A673 (cell line): ENCODE data around the gene GXYLT2. TPM values are rescaled to one million over a fixed set of nuclear protein-coding genes. Genes with fewer than 3 reads are reported as not detected.
A peak's percentile ranks its signal among the peaks of the same experiment; 100 is the strongest.

ENCODE experiments used
- BruUV-seq: library from RNA; stranded (reverse); fragments of 400-500 nt; replicated peaks from 2 replicates; lab custom pipeline; 2021; lab: Mats Ljungman, UMichigan
- CTCF ChIA-PET: fragments of 300-600 bp; sonication (Branson Sonifier 250); formaldehyde crosslinking; loops from one replicate; lab custom pipeline; 2022; ENCODE audit warnings: antibody characterized with exemption; lab: Charles Lee
- POLR2A ChIA-PET: fragments of 300-600 bp; sonication (Branson Sonifier 250); formaldehyde crosslinking; loops from one replicate; lab custom pipeline; 2022; ENCODE audit warnings: antibody characterized with exemption; ENCODE audit not compliant: low non-redundant PET; lab: Charles Lee
- DNase-seq: peaks from one replicate; pipeline ENCODE4 v3.0.0-alpha.2; 2015; ENCODE audit warnings: low spot score
- H3K27ac ChIP-seq: fragments of 200-600 bp; sonication (generic); 2 replicates; pipeline ENCODE4 v1.5.1; 2016; ENCODE audit warnings: mixed run types, low read depth, mild to moderate bottlenecking, mixed read lengths, antibody characterized with exemption, low read length; ENCODE audit not compliant: poor library complexity, severe bottlenecking
- H3K27me3 ChIP-seq: fragments of 200-600 bp; sonication (generic); replicated peaks from 2 replicates; pipeline ENCODE4 v1.6.1; 2017; ENCODE audit warnings: mixed run types, low read depth, mild to moderate bottlenecking, mixed read lengths, antibody characterized with exemption, low read length; ENCODE audit not compliant: insufficient read depth, poor library complexity
- H3K36me3 ChIP-seq: fragments of 200-600 bp; sonication (generic); 2 replicates; pipeline ENCODE4 v1.6.1; 2016; ENCODE audit warnings: mixed run types, mild to moderate bottlenecking, mixed read lengths, antibody characterized with exemption, low read length; ENCODE audit not compliant: insufficient read depth, poor library complexity, severe bottlenecking
- H3K4me1 ChIP-seq: fragments of 200-600 bp; sonication (generic); 2 replicates; pipeline ENCODE4 v1.6.1; 2017; ENCODE audit warnings: mixed run types, mild to moderate bottlenecking, mixed read lengths, antibody characterized with exemption, low read length; ENCODE audit not compliant: insufficient read depth, poor library complexity, severe bottlenecking
- H3K4me3 ChIP-seq: fragments of 200-600 bp; sonication (generic); 2 replicates; pipeline ENCODE4 v1.5.1; 2016; ENCODE audit warnings: low read depth, mixed run types, mild to moderate bottlenecking, mixed read lengths, low read length; ENCODE audit not compliant: poor library complexity, severe bottlenecking
- H3K9me3 ChIP-seq: fragments of 200-600 bp; sonication (generic); 2 replicates; pipeline ENCODE4 v1.6.1; 2016; ENCODE audit warnings: mixed run types, low read depth, mild to moderate bottlenecking, mixed read lengths, antibody characterized with exemption, low read length; ENCODE audit not compliant: poor library complexity, severe bottlenecking
- CTCF ChIP-seq: fragments of 300-800, 200-600 bp; sonication (generic); conservative IDR thresholded peaks from 2 replicates; pipeline ENCODE4 v1.5.1; 2017; ENCODE audit warnings: low read depth, mild to moderate bottlenecking, antibody characterized with exemption, low read length, moderate library complexity, mixed read lengths
- EZH2 ChIP-seq: fragments of 200-600 bp; sonication (generic); IDR thresholded peaks from 2 replicates; pipeline ENCODE4 v1.6.1; 2017; ENCODE audit warnings: borderline replicate concordance, low read depth, mild to moderate bottlenecking, mixed read lengths, antibody characterized with exemption, low read length; ENCODE audit not compliant: poor library complexity, severe bottlenecking
- intact Hi-C: fragments of 100-400 bp; cut with micrococcal nuclease; formaldehyde crosslinking; loops from one replicate; pipeline ENCODE4 v1.10.0; 2022; ENCODE audit not compliant: unreplicated experiment
- total RNA-seq: library from RNA; stranded (reverse); gene quantifications from 2 replicates; pipeline ENCODE4 v1.2.3, GENCODE V29; 2021

GXYLT2 gene
- total RNA-seq, 1 experiment from 2014 or later = 10.7 TPM

- Histone ChIP-seq H3K4me1 (peaks cover 20% of the 10 kb centered on the region), H3K27ac (peak overlapping the region; percentile 37), H3K36me3 (no peaks in the 10 kb centered on the region), H3K4me3 (peak overlapping the region; percentile 58), H3K27me3 (no peaks in the 10 kb centered on the region), H3K9me3 (no peaks in the 10 kb centered on the region)
- DNase-seq = peak; percentile 22
- intact Hi-C loops = loop anchor here (5.0 kb wide), 1 partner anchor 40 kb away; the partner anchor contains the start of gene SHQ1
- ChIA-PET POLR2A (no interaction called here), CTCF (interaction anchor here (0.6 kb wide), 1 partner anchor 11 kb away, joined by 3 read pairs; no protein-coding TSS in a partner anchor)
- BruUV-seq = no TSS peak
- TF ChIP-seq CTCF (no peak), EZH2 (no peak)
Measured at GRCh38 chr3:72887343-72887704, 522 bp upstream of the GXYLT2 start.

DNA sequence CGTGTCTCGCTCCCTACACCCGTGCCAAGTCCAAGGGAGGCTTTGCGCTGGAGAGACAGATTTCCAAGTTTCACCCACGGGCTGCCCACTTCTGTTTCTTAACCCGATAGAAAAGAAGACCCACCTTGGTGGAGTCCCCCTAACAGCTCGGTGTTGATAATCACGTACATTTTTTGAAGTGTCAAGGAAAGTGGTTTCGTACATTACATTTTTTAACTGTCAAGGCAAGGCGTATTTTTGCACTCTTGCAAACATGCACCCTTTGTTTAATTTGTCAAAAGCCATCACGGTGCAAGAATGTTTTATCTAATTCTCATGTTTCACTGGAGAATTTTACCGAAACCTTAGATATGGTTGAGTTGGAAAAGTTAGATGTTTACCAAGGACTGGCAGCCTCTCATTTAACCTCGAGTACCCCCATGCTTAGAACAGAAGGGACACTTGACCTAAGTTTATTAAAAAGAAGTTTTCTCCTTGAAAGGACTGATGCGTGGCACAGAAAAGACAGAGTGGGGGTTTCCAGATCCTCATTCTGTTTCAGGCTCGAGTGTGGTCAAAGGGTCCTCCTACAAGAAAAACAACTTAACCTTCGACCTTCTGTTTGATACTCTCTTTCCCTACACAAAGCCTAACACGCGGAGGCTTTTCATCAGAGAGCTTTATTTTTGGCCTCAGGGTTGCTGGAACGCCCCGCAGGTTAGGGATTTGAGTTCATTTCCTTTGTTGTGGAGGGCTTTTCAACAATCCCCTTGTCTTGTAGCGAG, 882 bp downstream of the GXYLT2 start:
- no peaks in the 10 kb centered on the region for H3K36me3 ChIP-seq
- H3K27ac ChIP-seq = peak overlapping the region; percentile 61
- BruUV-seq = no TSS peak
- no peaks in the 10 kb centered on the region for H3K27me3 ChIP-seq
- peak; percentile 30 for DNase-seq
- ChIA-PET POLR2A (no interaction called here), CTCF (no interaction called here)
- no peaks in the 10 kb centered on the region for H3K9me3 ChIP-seq
- no peak for TF ChIP-seq CTCF
- TF ChIP-seq EZH2 = no peak
- H3K4me1 ChIP-seq = peaks cover 26% of the 10 kb centered on the region
- intact Hi-C loops = loop anchor here (5.0 kb wide), 1 partner anchor 41 kb away; the partner anchor contains the start of gene SHQ1
- H3K4me3 ChIP-seq = peak overlapping the region; percentile 58

DNA sequence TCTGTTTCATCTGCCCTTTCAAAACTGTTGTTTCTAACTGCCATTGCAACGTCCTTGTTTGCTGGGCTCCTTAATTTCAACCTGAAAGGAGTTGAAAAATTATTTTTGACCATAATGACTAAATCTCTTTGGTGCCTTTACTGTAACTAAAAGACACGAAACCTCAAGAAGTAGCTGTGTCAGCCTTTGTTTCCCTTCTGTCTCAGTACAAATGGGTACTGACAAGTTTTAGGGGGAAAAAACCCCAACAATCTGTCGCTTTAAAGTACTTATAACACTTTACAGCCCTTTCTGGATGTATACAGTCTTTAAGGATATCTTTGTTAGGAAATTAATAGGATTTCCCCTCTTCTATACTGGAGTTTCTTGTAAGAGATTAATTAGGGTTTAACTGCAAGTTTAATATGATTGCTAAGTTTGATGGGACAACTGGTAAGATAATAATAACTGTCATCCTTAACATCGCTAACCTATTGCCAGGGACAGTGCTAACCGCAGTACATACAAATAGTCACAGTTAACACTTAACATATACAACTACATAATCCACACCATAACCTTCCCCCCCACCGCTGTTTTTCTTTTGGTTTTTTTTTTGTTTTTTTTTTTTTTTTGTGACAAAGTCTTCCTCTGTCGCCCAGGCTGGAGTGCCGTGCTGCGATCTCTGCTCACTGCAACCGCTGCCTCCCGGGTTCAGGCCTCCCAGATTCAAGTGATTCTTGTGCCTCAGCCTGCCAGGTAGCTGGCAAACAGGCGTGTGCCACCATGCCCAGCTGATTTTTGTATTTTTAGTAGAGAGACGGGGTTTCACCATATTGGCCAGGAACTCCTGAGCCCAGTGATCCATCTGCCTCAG, 1.7 kb downstream of the GXYLT2 start:
- TSS peak; percentile 38 for BruUV-seq
- H3K27me3 ChIP-seq = no peaks in the 10 kb centered on the region
- CTCF ChIA-PET = no interaction called here

More for the DNA sequence above, 1.7 kb downstream of the GXYLT2 start:
- POLR2A ChIA-PET = no interaction called here
- Histone ChIP-seq H3K9me3 (no peaks in the 10 kb centered on the region), H3K4me3 (peak overlapping the region; percentile 58), H3K27ac (peak overlapping the region; percentile 61), H3K4me1 (peaks cover 26% of the 10 kb centered on the region), H3K36me3 (no peaks in the 10 kb centered on the region)
- DNase-seq = no peak
- intact Hi-C loops = loop anchor here (5.0 kb wide), 1 partner anchor 42 kb away; the partner anchor contains the start of gene SHQ1
- TF ChIP-seq CTCF (no peak), EZH2 (no peak)
